ENCODE measurements around the gene IL6ST. TPM values are rescaled to one million over a fixed set of nuclear protein-coding genes. Genes with fewer than 3 reads are reported as not detected.
"Not testable (repeated sequence)": the region's sequence is repeated elsewhere in the genome, so short reads cannot be mapped to it uniquely, and the experiment has no call there.

IL6ST gene
- total and polyA plus RNA-seq, 5 donors from 2014 or later = 25.3 to 234 (median 58.0) TPM

GRCh38 chr5:55960779-55961178 is 34.0 kb downstream of the IL6ST start:
- Histone ChIP-seq H3K27ac (ENCODE audit: insufficient read depth, low read length, poor library complexity, severe bottlenecking) (no peak overlapping the region), H3K27me3 (ENCODE audit: control insufficient read depth, insufficient read depth, low read length) (no peaks in the 10 kb centered on the region), H3K9me3 (ENCODE audit: control insufficient read depth in 2 of 2, low read length in 2 of 2) (no peaks in the 10 kb centered on the region), H3K4me1 (ENCODE audit: control insufficient read depth, insufficient read depth, low read length, poor library complexity, severe bottlenecking) (no peaks in the 10 kb centered on the region), H3K4me3 (ENCODE audit: low read depth, low read length) (no peak overlapping the region), H3K36me3 (ENCODE audit: control insufficient read depth, insufficient read depth, low read length) (peaks cover 88% of the 10 kb centered on the region)
- DNase-seq (no peak), ATAC-seq (ENCODE audit: low read depth in 2 of 2) (no peak)
- Mint-ChIP-seq H3K27me3 (no peaks in the 10 kb centered on the region), H3K4me3 (no peak overlapping the region), H3K27ac (peak overlapping the region in 2 of 3 donors; percentile 41 to 47), H3K9me3 (no peaks in the 10 kb centered on the region), H3K4me1 (peaks cover 10 to 25% (median 19%) of the 10 kb centered on the region in 4 donors), H3K36me3 (peaks cover 35% of the 10 kb centered on the region)

DNA sequence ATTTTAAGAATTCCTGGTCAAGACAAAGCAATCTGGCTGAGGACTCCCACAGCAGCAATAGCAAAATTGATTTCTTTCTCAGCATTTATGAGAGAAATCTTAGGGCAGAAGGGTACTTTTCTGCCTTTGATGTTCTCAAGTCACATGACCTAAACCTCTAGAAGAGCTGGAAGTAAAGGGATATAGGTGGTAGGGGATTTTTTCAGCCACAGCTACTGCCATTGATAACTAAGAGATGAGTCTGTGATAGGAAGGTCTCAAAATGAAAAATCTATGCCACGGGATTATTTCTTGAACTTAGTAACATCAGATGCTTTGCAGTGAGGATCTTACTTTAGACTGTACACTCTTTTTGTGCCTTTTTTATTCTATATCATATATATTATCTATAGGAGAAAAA is 35.6 kb downstream of the IL6ST start:
- H3K4me3 ChIP-seq (ENCODE audit: low read depth, low read length) = no peak overlapping the region
- H3K9me3 Mint-ChIP-seq = no peaks in the 10 kb centered on the region
- no peaks in the 10 kb centered on the region for H3K27me3 ChIP-seq (ENCODE audit: control insufficient read depth, insufficient read depth, low read length)
- DNase-seq = no peak
- peaks cover 46% of the 10 kb centered on the region for H3K36me3 Mint-ChIP-seq
- H3K9me3 ChIP-seq (ENCODE audit: control insufficient read depth in 2 of 2, low read length in 2 of 2) = no peaks in the 10 kb centered on the region
- no peak overlapping the region for H3K4me3 Mint-ChIP-seq
- no peak for ATAC-seq (ENCODE audit: low read depth in 2 of 2)
- H3K27ac Mint-ChIP-seq = peak overlapping the region in 1 of 3 donors; percentile 27
- H3K27ac ChIP-seq (ENCODE audit: insufficient read depth, low read length, poor library complexity, severe bottlenecking) = no peak overlapping the region
- peaks cover 9 to 20% (median 13%) of the 10 kb centered on the region in 4 donors for H3K4me1 Mint-ChIP-seq
- no peaks in the 10 kb centered on the region for H3K4me1 ChIP-seq (ENCODE audit: control insufficient read depth, insufficient read depth, low read length, poor library complexity, severe bottlenecking)
- peaks cover 93% of the 10 kb centered on the region for H3K36me3 ChIP-seq (ENCODE audit: control insufficient read depth, insufficient read depth, low read length)
- no peaks in the 10 kb centered on the region for H3K27me3 Mint-ChIP-seq

DNA sequence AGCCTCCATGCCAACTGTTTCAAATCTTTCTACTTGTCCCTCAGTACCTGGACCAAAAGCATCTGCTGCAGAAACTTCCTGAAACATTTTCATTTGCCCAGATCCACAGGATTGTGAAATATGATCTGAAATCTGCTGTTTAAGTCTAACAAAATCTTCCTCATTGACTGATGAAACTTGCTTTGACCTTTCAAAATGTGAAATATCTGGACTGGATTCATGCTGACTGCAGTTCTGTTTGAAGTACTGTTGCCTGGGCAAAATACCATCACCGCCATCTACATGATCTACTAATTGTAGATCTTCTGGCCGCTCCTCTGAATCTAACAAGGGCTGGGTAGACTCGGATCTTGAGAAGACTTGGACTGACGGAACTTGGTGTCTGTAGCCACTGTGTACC is 53.6 kb downstream of the IL6ST start:
- not testable (repeated sequence) for H3K4me3 Mint-ChIP-seq; H3K4me3 ChIP-seq (ENCODE audit: low read depth, low read length); H3K27me3 Mint-ChIP-seq; DNase-seq; H3K4me1 ChIP-seq (ENCODE audit: control insufficient read depth, insufficient read depth, low read length, poor library complexity, severe bottlenecking); H3K27me3 ChIP-seq (ENCODE audit: control insufficient read depth, insufficient read depth, low read length); H3K9me3 ChIP-seq (ENCODE audit: control insufficient read depth in 2 of 2, low read length in 2 of 2); ATAC-seq (ENCODE audit: low read depth in 2 of 2); H3K9me3 Mint-ChIP-seq; H3K27ac ChIP-seq (ENCODE audit: insufficient read depth, low read length, poor library complexity, severe bottlenecking)
- Mint-ChIP-seq H3K4me1 (peaks cover 24 to 49% (median 39%) of the 10 kb centered on the region in 4 donors), H3K27ac (peak overlapping the region in 2 of 3 donors; percentile 35 to 71), H3K36me3 (peaks cover 38% of the 10 kb centered on the region)
- H3K36me3 ChIP-seq (ENCODE audit: control insufficient read depth, insufficient read depth, low read length) = peaks cover 55% of the 10 kb centered on the region

DNA sequence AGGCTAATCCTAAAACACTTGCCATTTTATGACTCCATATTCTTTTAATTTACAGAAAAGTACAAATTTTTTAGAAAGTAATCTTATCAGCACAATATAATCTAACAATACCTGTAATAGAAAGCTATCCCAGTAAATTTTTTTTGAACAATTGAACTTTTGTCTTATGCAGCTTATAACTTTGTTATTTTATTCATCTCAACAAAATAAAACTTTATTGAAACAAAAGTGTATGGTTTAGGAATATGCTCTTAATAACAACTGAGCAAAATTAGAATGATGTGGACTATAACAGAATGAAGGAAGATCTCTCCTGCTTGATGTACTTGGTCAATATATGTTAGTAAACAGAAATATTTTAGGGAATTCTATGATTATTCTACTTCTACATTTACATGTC is 57.2 kb downstream of the IL6ST start:
- H3K36me3 Mint-ChIP-seq = peaks cover 24% of the 10 kb centered on the region
- ATAC-seq (ENCODE audit: low read depth in 2 of 2); DNase-seq; H3K9me3 ChIP-seq (ENCODE audit: control insufficient read depth in 2 of 2, low read length in 2 of 2); H3K4me3 ChIP-seq (ENCODE audit: low read depth, low read length); H3K27ac Mint-ChIP-seq; H3K27ac ChIP-seq (ENCODE audit: insufficient read depth, low read length, poor library complexity, severe bottlenecking); H3K4me3 Mint-ChIP-seq; H3K9me3 Mint-ChIP-seq; H3K4me1 ChIP-seq (ENCODE audit: control insufficient read depth, insufficient read depth, low read length, poor library complexity, severe bottlenecking); H3K27me3 ChIP-seq (ENCODE audit: control insufficient read depth, insufficient read depth, low read length); H3K27me3 Mint-ChIP-seq: not testable (repeated sequence)
- H3K4me1 Mint-ChIP-seq = peaks cover 19 to 41% (median 27%) of the 10 kb centered on the region in 4 donors
- H3K36me3 ChIP-seq (ENCODE audit: control insufficient read depth, insufficient read depth, low read length) = peaks cover 30% of the 10 kb centered on the region

DNA sequence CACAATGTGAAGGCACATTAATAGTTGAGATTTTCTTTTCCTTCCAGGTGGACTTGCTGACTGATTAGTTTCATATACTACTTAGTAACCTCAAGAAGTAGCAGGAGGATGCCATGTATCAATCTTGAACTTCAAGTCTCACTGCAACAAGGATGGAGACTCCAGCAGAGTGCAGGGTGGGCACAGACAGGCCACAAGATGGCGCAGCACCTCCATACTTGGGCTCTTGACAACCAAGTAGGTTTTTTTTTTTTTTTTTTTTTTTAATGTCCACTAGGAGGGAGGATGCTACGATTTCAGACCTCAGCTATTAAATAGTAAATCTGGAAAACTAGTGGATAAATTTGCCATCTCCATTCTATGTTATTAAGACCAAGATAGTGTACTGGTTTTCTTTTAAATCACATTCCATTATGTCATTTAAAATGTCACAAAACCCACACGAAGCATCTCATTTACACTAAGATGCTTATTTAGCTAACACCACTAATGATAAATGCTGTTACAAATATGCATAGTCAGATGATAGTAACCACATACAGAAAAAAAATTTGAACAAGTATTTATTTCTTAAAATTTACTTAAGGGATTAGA is 58.6 kb downstream of the IL6ST start:
- Mint-ChIP-seq H3K4me1 (peaks cover 18 to 35% (median 26%) of the 10 kb centered on the region in 4 donors), H3K4me3 (no peak overlapping the region), H3K27me3 (no peaks in the 10 kb centered on the region), H3K27ac (no peak overlapping the region), H3K36me3 (peaks cover 17% of the 10 kb centered on the region), H3K9me3 (no peaks in the 10 kb centered on the region)
- Histone ChIP-seq H3K27me3 (ENCODE audit: control insufficient read depth, insufficient read depth, low read length) (no peaks in the 10 kb centered on the region), H3K9me3 (ENCODE audit: control insufficient read depth in 2 of 2, low read length in 2 of 2) (no peaks in the 10 kb centered on the region), H3K4me1 (ENCODE audit: control insufficient read depth, insufficient read depth, low read length, poor library complexity, severe bottlenecking) (peaks cover 8% of the 10 kb centered on the region), H3K36me3 (ENCODE audit: control insufficient read depth, insufficient read depth, low read length) (peaks cover 17% of the 10 kb centered on the region), H3K4me3 (ENCODE audit: low read depth, low read length) (no peak overlapping the region), H3K27ac (ENCODE audit: insufficient read depth, low read length, poor library complexity, severe bottlenecking) (peak overlapping the region; percentile 2)
- ATAC-seq (ENCODE audit: low read depth in 2 of 2) = peak; percentile 76 to 80
- peak; percentile 59 to 87 (median 73) for DNase-seq

DNA sequence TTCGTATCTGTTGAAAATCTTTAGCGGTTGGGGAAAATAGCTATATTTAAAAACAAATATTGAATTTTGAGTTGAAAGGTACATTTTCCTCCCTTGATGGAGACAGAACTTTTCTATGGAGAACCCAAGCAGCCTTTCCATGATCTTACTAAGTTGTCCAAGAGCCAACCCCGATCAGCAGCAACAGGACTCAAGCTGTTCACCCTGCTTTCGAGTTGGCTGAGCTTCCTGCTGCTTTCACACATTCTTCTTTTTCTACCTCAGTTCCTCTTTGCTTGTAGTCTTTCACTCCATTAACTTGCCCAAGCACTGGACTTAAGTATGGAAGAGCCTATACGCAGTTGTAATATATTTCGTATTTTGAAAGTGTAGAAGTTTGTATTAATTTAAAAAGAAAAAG is 59.4 kb downstream of the IL6ST start:
- H3K36me3 Mint-ChIP-seq = peaks cover 12% of the 10 kb centered on the region
- H3K27ac Mint-ChIP-seq = peak overlapping the region in 1 of 3 donors; percentile 13

GRCh38 chr5:55934720-55935119 is 60.0 kb downstream of the IL6ST start:
- peaks cover 9% of the 10 kb centered on the region for H3K36me3 Mint-ChIP-seq
- Histone ChIP-seq H3K36me3 (ENCODE audit: control insufficient read depth, insufficient read depth, low read length) (peaks cover 5% of the 10 kb centered on the region), H3K27me3 (ENCODE audit: control insufficient read depth, insufficient read depth, low read length) (no peaks in the 10 kb centered on the region), H3K27ac (ENCODE audit: insufficient read depth, low read length, poor library complexity, severe bottlenecking) (no peak overlapping the region), H3K4me3 (ENCODE audit: low read depth, low read length) (no peak overlapping the region), H3K9me3 (ENCODE audit: control insufficient read depth in 2 of 2, low read length in 2 of 2) (no peaks in the 10 kb centered on the region), H3K4me1 (ENCODE audit: control insufficient read depth, insufficient read depth, low read length, poor library complexity, severe bottlenecking) (peaks cover 7% of the 10 kb centered on the region)
- peak overlapping the region in 1 of 3 donors; percentile 25 for H3K27ac Mint-ChIP-seq
- H3K4me1 Mint-ChIP-seq = peaks cover 6 to 23% (median 20%) of the 10 kb centered on the region in 4 donors
- no peaks in the 10 kb centered on the region for H3K27me3 Mint-ChIP-seq
- no peaks in the 10 kb centered on the region for H3K9me3 Mint-ChIP-seq
- no peak overlapping the region for H3K4me3 Mint-ChIP-seq
- ATAC-seq (ENCODE audit: low read depth in 2 of 2) = no peak
- no peak for DNase-seq

More for the DNA sequence above, 59.4 kb downstream of the IL6ST start:
- ATAC-seq (ENCODE audit: low read depth in 2 of 2) (no peak), DNase-seq (no peak)
- peaks cover 13 to 28% (median 25%) of the 10 kb centered on the region in 4 donors for H3K4me1 Mint-ChIP-seq
- Histone ChIP-seq H3K4me3 (ENCODE audit: low read depth, low read length) (no peak overlapping the region), H3K27ac (ENCODE audit: insufficient read depth, low read length, poor library complexity, severe bottlenecking) (no peak overlapping the region), H3K4me1 (ENCODE audit: control insufficient read depth, insufficient read depth, low read length, poor library complexity, severe bottlenecking) (peaks cover 8% of the 10 kb centered on the region), H3K27me3 (ENCODE audit: control insufficient read depth, insufficient read depth, low read length) (no peaks in the 10 kb centered on the region), H3K9me3 (ENCODE audit: control insufficient read depth in 2 of 2, low read length in 2 of 2) (no peaks in the 10 kb centered on the region), H3K36me3 (ENCODE audit: control insufficient read depth, insufficient read depth, low read length) (peaks cover 9% of the 10 kb centered on the region)
- peak overlapping the region in 1 of 4 donors; percentile 15 for H3K4me3 Mint-ChIP-seq
- no peaks in the 10 kb centered on the region for H3K27me3 Mint-ChIP-seq
- H3K9me3 Mint-ChIP-seq = no peaks in the 10 kb centered on the region

- no peak overlapping the region for H3K4me3 ChIP-seq (ENCODE audit: low read depth, low read length)
- H3K27me3 ChIP-seq (ENCODE audit: control insufficient read depth, insufficient read depth, low read length) = no peaks in the 10 kb centered on the region
- peak overlapping the region in 1 of 3 donors; percentile 52 for H3K27ac Mint-ChIP-seq
- H3K27ac ChIP-seq (ENCODE audit: insufficient read depth, low read length, poor library complexity, severe bottlenecking) = no peak overlapping the region
- no peaks in the 10 kb centered on the region for H3K9me3 ChIP-seq (ENCODE audit: control insufficient read depth in 2 of 2, low read length in 2 of 2)
- peaks cover 5% of the 10 kb centered on the region for H3K36me3 ChIP-seq (ENCODE audit: control insufficient read depth, insufficient read depth, low read length)
- DNase-seq = no peak
- no peak overlapping the region for H3K4me3 Mint-ChIP-seq
- no peaks in the 10 kb centered on the region for H3K27me3 Mint-ChIP-seq
- H3K9me3 Mint-ChIP-seq = no peaks in the 10 kb centered on the region
- H3K4me1 ChIP-seq (ENCODE audit: control insufficient read depth, insufficient read depth, low read length, poor library complexity, severe bottlenecking) = peaks cover 2% of the 10 kb centered on the region
- peaks cover 5 to 18% (median 15%) of the 10 kb centered on the region in 4 donors for H3K4me1 Mint-ChIP-seq
- no peak for ATAC-seq (ENCODE audit: low read depth in 2 of 2)
- H3K36me3 Mint-ChIP-seq = peaks cover 6% of the 10 kb centered on the region
Observed at GRCh38 chr5:55934115-55934613, 60.6 kb downstream of the IL6ST start.
